Measurements from ENCODE around the gene UBA1. TPM values are rescaled to one million over a fixed set of nuclear protein-coding genes. Genes with fewer than 3 reads are reported as not detected.

Gene UBA1
- total RNA-seq, 2 donors from 2014 or later, result 233 to 448 TPM

- Histone ChIP-seq H3K27me3 (ENCODE audit: control insufficient read depth, insufficient read depth, low read length, poor library complexity, severe bottlenecking) (peaks cover 9% of the 10 kb centered on the region), H3K4me3 (ENCODE audit: low read length) (peak overlapping the region; percentile 73), H3K9ac (ENCODE audit: extremely low read depth, low read length, poor library complexity, severe bottlenecking) (no peak overlapping the region), H3K36me3 (ENCODE audit: control insufficient read depth, insufficient read depth, low read length) (peaks cover 10% of the 10 kb centered on the region), H3K4me1 (ENCODE audit: control insufficient read depth, insufficient read depth, low read length) (no peaks in the 10 kb centered on the region), H3K9me3 (ENCODE audit: control insufficient read depth, low read length) (no peaks in the 10 kb centered on the region), H3K27ac (ENCODE audit: low read depth, low read length) (no peak overlapping the region)
- TF ChIP-seq CTCF (conservative IDR thresholded peaks at IDR 0.05), result no peak
- Mint-ChIP-seq H3K9me3 (peaks cover 9% of the 10 kb centered on the region), H3K27ac (no peak overlapping the region), H3K27me3 (ENCODE audit: insufficient read depth) (peaks cover 57% of the 10 kb centered on the region), H3K36me3 (ENCODE audit: low read depth) (peaks cover 19% of the 10 kb centered on the region), H3K4me3 (peak overlapping the region; percentile 65), H3K4me1 (peaks cover 13% of the 10 kb centered on the region)
- 0 to 4% methylated on average over 3 to 40 of the region's 40 CpGs for WGBS, 2 experiments (ENCODE audit: insufficient coverage in 1 of 2, insufficient read length in 1 of 2)
- DNase-seq, result peak; percentile 97
Measured at GRCh38 chrX:47190445-47191269, 3.0 kb upstream of the UBA1 start.

- H3K27ac ChIP-seq (ENCODE audit: low read depth, low read length), result no peak overlapping the region
- 1 to 2% methylated on average over 9 to 25 of the region's 26 CpGs for WGBS, 2 experiments (ENCODE audit: insufficient coverage in 1 of 2, insufficient read length in 1 of 2)
- H3K4me1 ChIP-seq (ENCODE audit: control insufficient read depth, insufficient read depth, low read length), result no peaks in the 10 kb centered on the region
- H3K9ac ChIP-seq (ENCODE audit: extremely low read depth, low read length, poor library complexity, severe bottlenecking), result no peak overlapping the region
- peaks cover 20% of the 10 kb centered on the region for H3K4me1 Mint-ChIP-seq
- H3K36me3 ChIP-seq (ENCODE audit: control insufficient read depth, insufficient read depth, low read length), result peaks cover 7% of the 10 kb centered on the region
- peak; percentile 72 for DNase-seq
- H3K27me3 ChIP-seq (ENCODE audit: control insufficient read depth, insufficient read depth, low read length, poor library complexity, severe bottlenecking), result peaks cover 9% of the 10 kb centered on the region
- no peak overlapping the region for H3K27ac Mint-ChIP-seq
- peaks cover 55% of the 10 kb centered on the region for H3K27me3 Mint-ChIP-seq (ENCODE audit: insufficient read depth)
- H3K4me3 Mint-ChIP-seq, result peak overlapping the region; percentile 65
- H3K36me3 Mint-ChIP-seq (ENCODE audit: low read depth), result peaks cover 22% of the 10 kb centered on the region
- peak overlapping the region; percentile 73 for H3K4me3 ChIP-seq (ENCODE audit: low read length)
- no peak for TF ChIP-seq CTCF (conservative IDR thresholded peaks at IDR 0.05)
- peaks cover 6% of the 10 kb centered on the region for H3K9me3 Mint-ChIP-seq
- no peaks in the 10 kb centered on the region for H3K9me3 ChIP-seq (ENCODE audit: control insufficient read depth, low read length)
Measured at GRCh38 chrX:47191331-47191730, 2.3 kb upstream of the UBA1 start.

DNA sequence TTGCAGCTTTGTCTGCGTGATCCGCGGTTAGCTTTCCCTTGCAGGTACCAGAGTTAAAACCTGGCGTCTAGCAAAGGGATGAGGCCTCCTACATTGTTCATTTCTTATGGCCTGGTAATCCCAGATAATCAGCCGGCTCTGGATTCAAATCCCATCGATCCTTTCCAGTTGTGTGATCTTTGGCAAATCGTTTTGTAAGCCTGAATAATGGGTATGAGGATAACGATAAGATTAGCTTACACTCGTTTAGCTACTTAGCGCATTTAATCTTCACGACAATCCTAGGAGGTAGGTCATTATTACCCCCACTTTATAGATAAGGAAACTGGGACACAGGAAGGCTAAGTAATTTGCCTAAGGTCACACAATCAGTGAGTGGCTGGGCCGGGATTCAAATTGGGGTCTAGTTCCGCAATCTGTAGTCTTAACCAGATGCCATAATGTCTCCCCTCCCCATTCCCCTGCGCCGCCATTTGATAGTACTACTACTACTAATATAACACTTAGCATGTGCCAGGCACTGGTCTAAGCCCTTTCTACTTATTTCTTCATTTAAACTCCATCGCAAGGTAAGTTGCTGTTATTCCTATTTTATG, 1.7 kb upstream of the UBA1 start:
- H3K9me3 ChIP-seq (ENCODE audit: control insufficient read depth, low read length), result no peaks in the 10 kb centered on the region
- H3K27me3 Mint-ChIP-seq (ENCODE audit: insufficient read depth), result peaks cover 55% of the 10 kb centered on the region
- peak overlapping the region; percentile 73 for H3K4me3 ChIP-seq (ENCODE audit: low read length)
- no peak overlapping the region for H3K27ac Mint-ChIP-seq
- H3K27me3 ChIP-seq (ENCODE audit: control insufficient read depth, insufficient read depth, low read length, poor library complexity, severe bottlenecking), result peaks cover 9% of the 10 kb centered on the region
- peaks cover 22% of the 10 kb centered on the region for H3K36me3 Mint-ChIP-seq (ENCODE audit: low read depth)
- H3K4me1 ChIP-seq (ENCODE audit: control insufficient read depth, insufficient read depth, low read length), result no peaks in the 10 kb centered on the region
- TF ChIP-seq CTCF (conservative IDR thresholded peaks at IDR 0.05), result no peak
- 3 to 43% methylated on average over 4 to 15 of the region's 16 CpGs for WGBS, 2 experiments (ENCODE audit: insufficient coverage in 1 of 2, insufficient read length in 1 of 2)
- no peak overlapping the region for H3K9ac ChIP-seq (ENCODE audit: extremely low read depth, low read length, poor library complexity, severe bottlenecking)
- no peak for DNase-seq
- peaks cover 26% of the 10 kb centered on the region for H3K4me1 Mint-ChIP-seq
- peaks cover 12% of the 10 kb centered on the region for H3K36me3 ChIP-seq (ENCODE audit: control insufficient read depth, insufficient read depth, low read length)
- no peak overlapping the region for H3K27ac ChIP-seq (ENCODE audit: low read depth, low read length)
- peak overlapping the region; percentile 65 for H3K4me3 Mint-ChIP-seq
- peaks cover under 1% of the 10 kb centered on the region for H3K9me3 Mint-ChIP-seq
